Trophoblast cell (in vitro differentiated cells and primary cell): ENCODE measurements around the gene CCDC78.

Source experiments
- DNase-seq, 2 donors: peaks; one replicate each; pipeline ENCODE4 v3.0.0-alpha.2; 2016
- H2AFZ ChIP-seq: 2 replicates; pipeline ENCODE4 v1.6.1; 2013; ENCODE audit warnings: low read length, moderate library complexity, mild to moderate bottlenecking; ENCODE audit not compliant: insufficient read depth, poor library complexity
- H2AK5ac ChIP-seq: 2 replicates; pipeline ENCODE4 v1.6.1; 2013; ENCODE audit warnings: mild to moderate bottlenecking, low read length
- H2BK120ac ChIP-seq: 2 replicates; pipeline ENCODE4 v1.6.1; 2013; ENCODE audit warnings: low read length, mild to moderate bottlenecking, moderate library complexity; ENCODE audit not compliant: insufficient read depth, poor library complexity
- H2BK12ac ChIP-seq: 2 replicates; pipeline ENCODE4 v1.6.1; 2013; ENCODE audit warnings: mild to moderate bottlenecking, low read length, moderate library complexity
- H2BK5ac ChIP-seq: 2 replicates; pipeline ENCODE4 v1.6.1; 2013; ENCODE audit warnings: low read length, low read depth, moderate library complexity, mild to moderate bottlenecking; ENCODE audit not compliant: poor library complexity
- H3K14ac ChIP-seq: 2 replicates; pipeline ENCODE4 v1.6.1; 2013; ENCODE audit warnings: mild to moderate bottlenecking, low read length
- H3K18ac ChIP-seq: 2 replicates; pipeline ENCODE4 v1.6.1; 2013; ENCODE audit warnings: mild to moderate bottlenecking, low read length
- H3K23ac ChIP-seq: 2 replicates; pipeline ENCODE4 v1.6.1; 2013; ENCODE audit warnings: low read length
- H3K27ac ChIP-seq: 2 replicates; pipeline ENCODE4 v1.5.1; 2013; ENCODE audit warnings: low read depth, mild to moderate bottlenecking, inconsistent platforms, low read length, moderate library complexity
- H3K27me3 ChIP-seq: 2 replicates; pipeline ENCODE4 v1.6.1; 2013; ENCODE audit warnings: inconsistent platforms, mild to moderate bottlenecking, low read length, moderate library complexity; ENCODE audit not compliant: insufficient read depth
- H3K36me3 ChIP-seq, 2 experiments: 1 replicate in 1 of 2; 2 replicates in 1 of 2; pipeline ENCODE4 v1.6.1; 2013; ENCODE audit warnings: low read length in 2 of 2, mild to moderate bottlenecking in 2 of 2, moderate library complexity in 1 of 2; ENCODE audit not compliant: insufficient read depth in 2 of 2, control insufficient read depth in 1 of 2
- H3K4ac ChIP-seq: 2 replicates; pipeline ENCODE4 v1.6.1; 2013; ENCODE audit warnings: low read depth, mild to moderate bottlenecking, low read length, moderate library complexity
- H3K4me1 ChIP-seq, 2 experiments: 1 replicate in 1 of 2; 2 replicates in 1 of 2; pipeline ENCODE4 v1.6.1; 2013; ENCODE audit warnings: low read length in 2 of 2, mild to moderate bottlenecking in 2 of 2, moderate library complexity in 1 of 2; ENCODE audit not compliant: insufficient read depth in 2 of 2, control insufficient read depth in 1 of 2
- H3K4me2 ChIP-seq: 2 replicates; pipeline ENCODE4 v1.6.1; 2013; ENCODE audit warnings: inconsistent platforms, mild to moderate bottlenecking, low read length, moderate library complexity
- H3K4me3 ChIP-seq: 2 replicates; pipeline ENCODE4 v1.5.1; 2013; ENCODE audit warnings: mild to moderate bottlenecking, low read depth, low read length, inconsistent platforms
- H3K79me1 ChIP-seq: one replicate; pipeline ENCODE4 v1.6.1; 2013; ENCODE audit warnings: low read length
- H3K79me2 ChIP-seq: 2 replicates; pipeline ENCODE4 v1.6.1; 2013; ENCODE audit warnings: low read length, mild to moderate bottlenecking; ENCODE audit not compliant: control insufficient read depth, insufficient read depth, poor library complexity
- H3K9ac ChIP-seq: 2 replicates; pipeline ENCODE4 v1.6.1; 2013; ENCODE audit warnings: mild to moderate bottlenecking, low read length
- H3K9me3 ChIP-seq: 2 replicates; pipeline ENCODE4 v1.6.1; 2013; ENCODE audit warnings: low read depth, mild to moderate bottlenecking, control low read depth, inconsistent platforms, low read length; ENCODE audit not compliant: insufficient read depth
- H4K12ac ChIP-seq: 2 replicates; pipeline ENCODE4 v1.6.1; 2013; ENCODE audit warnings: low read depth, mild to moderate bottlenecking, low read length, moderate library complexity
- H4K8ac ChIP-seq: 2 replicates; pipeline ENCODE4 v1.6.1; 2013; ENCODE audit warnings: low read depth, mild to moderate bottlenecking, low read length, moderate library complexity
- H4K91ac ChIP-seq: one replicate; pipeline ENCODE4 v1.6.1; 2013; ENCODE audit warnings: low read depth, mild to moderate bottlenecking, low read length, moderate library complexity
- WGBS: extraction: QIAGEN DNeasy Blood & Tissue Kit; methylation state at CpG from one replicate; pipeline ENCODE4 v1.1.7; 2013; ENCODE audit warnings: missing lambda C conversion rate; ENCODE audit not compliant: insufficient read length, insufficient coverage; ENCODE audit errors: extremely low coverage; 5-methylcytosine and 5-hydroxymethylcytosine counted together

Gene CCDC78

DNA sequence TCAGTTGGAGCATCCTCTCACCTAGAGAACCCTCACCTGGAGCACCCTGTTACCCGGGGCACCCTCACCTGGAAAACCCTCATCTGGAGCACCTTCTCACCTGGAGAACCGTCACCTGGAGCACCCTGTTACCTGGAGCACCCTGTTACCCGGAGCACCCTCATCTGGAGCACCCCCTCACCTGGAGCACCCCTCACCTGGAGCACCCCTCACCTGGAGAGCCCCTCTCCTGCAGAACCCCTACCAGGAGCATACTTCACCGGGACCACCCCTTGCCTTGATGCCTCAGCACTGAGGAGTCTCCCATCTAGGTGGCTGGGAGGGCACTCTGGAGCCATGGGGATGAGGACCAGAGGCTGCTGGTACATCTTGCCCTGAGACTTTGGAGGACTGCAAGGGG is 17.3 kb downstream of the CCDC78 start:
- H4K8ac ChIP-seq, result no peak overlapping the region
- peaks cover 7% of the 10 kb centered on the region for H3K9me3 ChIP-seq
- no peak overlapping the region for H3K14ac ChIP-seq
- H3K18ac ChIP-seq, result no peak overlapping the region
- peaks cover 4 to 5% of the 10 kb centered on the region in 2 experiments for H3K4me1 ChIP-seq
- H3K79me1 ChIP-seq, result no peaks in the 10 kb centered on the region
- H3K4me2 ChIP-seq, result no peak overlapping the region
- no peaks in the 10 kb centered on the region for H3K79me2 ChIP-seq
- H3K4me3 ChIP-seq, result no peak overlapping the region
- no peak overlapping the region for H3K4ac ChIP-seq
- no peak overlapping the region for H2BK120ac ChIP-seq
- no peak overlapping the region for H3K23ac ChIP-seq
- no peak overlapping the region for H2BK12ac ChIP-seq
- DNase-seq, result no peak
- H4K12ac ChIP-seq, result no peak overlapping the region
- H4K91ac ChIP-seq, result no peak overlapping the region
- no peak overlapping the region for H3K27ac ChIP-seq
- no peak overlapping the region for H2AK5ac ChIP-seq
- WGBS, result no CpG with 5 or more reads among the region's 4 CpGs
- H2AFZ ChIP-seq, result no peak overlapping the region
- H3K36me3 ChIP-seq, result no peaks in the 10 kb centered on the region
- no peak overlapping the region for H3K9ac ChIP-seq
- no peak overlapping the region for H2BK5ac ChIP-seq
- H3K27me3 ChIP-seq, result peaks cover 28% of the 10 kb centered on the region

DNA sequence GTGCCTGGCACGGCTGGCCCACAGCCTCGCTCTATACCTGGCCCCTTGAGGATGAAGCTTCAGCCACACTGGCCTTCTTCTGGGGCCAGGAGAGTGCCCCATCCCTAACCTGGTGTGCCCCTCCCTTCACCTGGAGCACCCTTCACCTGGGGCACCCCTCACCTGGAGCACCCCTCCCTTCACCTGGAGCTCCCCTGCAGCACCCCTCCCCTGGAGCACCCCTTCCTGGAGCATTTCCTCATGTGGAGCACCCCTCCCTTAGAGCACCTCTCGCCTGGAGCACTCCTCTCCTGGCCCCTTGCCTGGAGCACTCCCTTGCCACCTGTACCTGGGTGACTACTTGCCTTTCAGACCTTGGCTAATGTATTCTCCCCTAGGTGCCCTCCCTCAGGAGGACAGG is 18.2 kb downstream of the CCDC78 start:
- H3K79me1 ChIP-seq, result no peaks in the 10 kb centered on the region
- no peak overlapping the region for H3K23ac ChIP-seq
- no peak overlapping the region for H3K14ac ChIP-seq
- no peak overlapping the region for H3K27ac ChIP-seq
- H2AK5ac ChIP-seq, result no peak overlapping the region
- H3K9ac ChIP-seq, result no peak overlapping the region
- DNase-seq, result no peak
- no peak overlapping the region for H4K12ac ChIP-seq
- no peak overlapping the region for H2AFZ ChIP-seq
- H3K36me3 ChIP-seq, result no peaks in the 10 kb centered on the region
- H3K27me3 ChIP-seq, result peaks cover 33% of the 10 kb centered on the region
- H2BK120ac ChIP-seq, result no peak overlapping the region
- no peak overlapping the region for H3K4me3 ChIP-seq
- no peak overlapping the region for H4K8ac ChIP-seq
- H3K18ac ChIP-seq, result no peak overlapping the region
- no peak overlapping the region for H3K4ac ChIP-seq
- H2BK5ac ChIP-seq, result no peak overlapping the region
- H2BK12ac ChIP-seq, result no peak overlapping the region
- no peak overlapping the region for H3K4me2 ChIP-seq
- H3K79me2 ChIP-seq, result no peaks in the 10 kb centered on the region
- peaks cover 7% of the 10 kb centered on the region for H3K9me3 ChIP-seq
- peaks cover 0 to 2% of the 10 kb centered on the region in 2 experiments for H3K4me1 ChIP-seq
- no CpG with 5 or more reads among the region's 3 CpGs for WGBS
- no peak overlapping the region for H4K91ac ChIP-seq

DNA sequence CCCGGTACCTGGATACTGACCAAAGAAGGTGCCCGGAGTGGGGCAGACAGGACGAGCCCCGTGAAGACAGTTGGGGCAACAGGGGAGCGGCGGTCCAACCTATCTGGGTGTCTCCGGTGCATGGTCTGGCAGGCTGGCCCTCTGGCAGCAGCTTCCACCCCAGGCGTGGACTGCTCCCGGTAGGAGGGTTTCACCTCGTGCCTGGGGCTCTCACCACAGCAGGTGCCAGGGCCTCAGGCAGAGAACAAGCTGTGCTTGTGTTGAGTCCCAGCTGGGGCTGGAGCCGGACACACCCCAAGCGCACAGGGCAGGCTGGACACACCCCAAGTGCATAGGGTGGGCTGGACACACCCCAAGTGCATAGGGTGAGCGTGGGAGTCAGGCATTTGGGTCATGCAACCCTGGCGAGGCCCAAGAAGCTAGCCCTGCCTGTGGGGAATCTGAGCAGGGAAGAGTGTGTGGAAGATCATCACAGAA is 19.1 kb downstream of the CCDC78 start:
- H2BK5ac ChIP-seq, result no peak overlapping the region
- H3K4me2 ChIP-seq, result no peak overlapping the region
- no peak overlapping the region for H4K8ac ChIP-seq
- peaks cover 7% of the 10 kb centered on the region for H3K9me3 ChIP-seq
- no peaks in the 10 kb centered on the region for H3K79me2 ChIP-seq
- H3K4ac ChIP-seq, result no peak overlapping the region
- H3K36me3 ChIP-seq, result no peaks in the 10 kb centered on the region
- H3K23ac ChIP-seq, result no peak overlapping the region
- H3K9ac ChIP-seq, result no peak overlapping the region
- peaks cover 0 to 2% of the 10 kb centered on the region in 2 experiments for H3K4me1 ChIP-seq
- no CpG with 5 or more reads among the region's 14 CpGs for WGBS
- no peak for DNase-seq
- H2BK12ac ChIP-seq, result no peak overlapping the region
- H3K79me1 ChIP-seq, result no peaks in the 10 kb centered on the region
- no peak overlapping the region for H2BK120ac ChIP-seq
- H4K12ac ChIP-seq, result no peak overlapping the region
- no peak overlapping the region for H3K27ac ChIP-seq
- peaks cover 34% of the 10 kb centered on the region for H3K27me3 ChIP-seq
- H2AK5ac ChIP-seq, result no peak overlapping the region
- no peak overlapping the region for H3K4me3 ChIP-seq
- H4K91ac ChIP-seq, result no peak overlapping the region
- no peak overlapping the region for H2AFZ ChIP-seq
- H3K18ac ChIP-seq, result no peak overlapping the region
- no peak overlapping the region for H3K14ac ChIP-seq

GRCh38 chr16:706189-707061 is 19.8 kb downstream of the CCDC78 start:
- Histone ChIP-seq H4K12ac (no peak overlapping the region), H3K9me3 (peaks cover 7% of the 10 kb centered on the region), H3K14ac (no peak overlapping the region), H3K4me2 (no peak overlapping the region), H4K91ac (no peak overlapping the region), H3K18ac (no peak overlapping the region), H2BK12ac (no peak overlapping the region), H3K4me1 (peaks cover 0 to 2% of the 10 kb centered on the region in 2 experiments), H2AK5ac (no peak overlapping the region), H2AFZ (no peak overlapping the region), H3K79me2 (no peaks in the 10 kb centered on the region), H2BK120ac (no peak overlapping the region), H3K36me3 (no peaks in the 10 kb centered on the region), H3K27ac (no peak overlapping the region), H4K8ac (no peak overlapping the region), H3K79me1 (no peaks in the 10 kb centered on the region), H3K27me3 (peaks cover 41% of the 10 kb centered on the region), H3K4ac (no peak overlapping the region), H3K4me3 (no peak overlapping the region), H3K9ac (no peak overlapping the region), H3K23ac (no peak overlapping the region), H2BK5ac (no peak overlapping the region)
- no peak for DNase-seq
- WGBS, result no CpG with 5 or more reads among the region's 49 CpGs
